Measurements from ENCODE around the gene CCDC81.

Gene CCDC81

DNA sequence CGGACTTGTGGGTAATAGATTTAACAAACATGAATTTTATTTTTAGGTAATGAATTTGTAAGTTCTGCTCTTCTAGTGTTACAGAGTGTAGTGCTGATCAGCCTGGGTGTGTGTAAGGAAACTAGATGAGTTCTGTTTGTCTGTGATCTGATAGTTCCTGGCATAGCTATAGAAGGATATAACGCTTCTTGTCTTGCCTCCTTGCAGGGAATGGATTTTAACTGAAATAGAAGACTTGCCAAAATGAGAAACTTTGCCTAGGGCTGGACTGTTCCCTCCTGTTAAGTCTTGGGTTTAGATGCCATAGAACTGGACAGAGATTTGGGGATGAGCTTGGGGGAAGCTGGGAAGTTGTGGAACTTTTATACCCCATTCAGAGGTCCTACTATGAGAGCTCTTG lies 11.6 kb downstream of the CCDC81 start:
- DNase-seq (ENCODE audit: low read depth), result no peak
- no peak for TF ChIP-seq CTCF (IDR thresholded peaks at IDR 0.05; ENCODE audit: low read depth, low read length, missing control alignments)
- no peak overlapping the region for H3K4me3 ChIP-seq (ENCODE audit: low read depth, low read length)

DNA sequence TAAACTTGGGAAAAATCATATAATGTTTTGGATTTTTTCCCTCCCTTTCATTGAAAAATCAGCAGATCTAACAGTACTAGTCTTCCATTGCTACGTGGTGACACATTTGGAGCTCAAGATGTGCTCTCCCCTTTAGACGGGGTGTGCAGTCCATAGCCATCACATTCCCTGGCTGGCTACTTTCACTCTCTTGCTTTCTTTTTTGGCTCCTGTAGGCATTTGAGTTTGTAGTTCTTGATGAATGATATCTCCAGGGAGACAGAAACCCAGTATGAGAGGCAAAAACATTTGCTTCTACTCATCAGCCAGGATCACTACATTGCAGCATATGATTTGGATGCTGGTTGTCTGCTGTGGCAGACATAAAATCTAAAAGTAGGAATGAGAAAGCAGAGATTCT lies 12.1 kb downstream of the CCDC81 start:
- TF ChIP-seq CTCF (IDR thresholded peaks at IDR 0.05; ENCODE audit: low read depth, low read length, missing control alignments), result no peak
- DNase-seq (ENCODE audit: low read depth), result no peak
- H3K4me3 ChIP-seq (ENCODE audit: low read depth, low read length), result no peak overlapping the region

GRCh38 chr11:86388198-86388597 lies 13.5 kb downstream of the CCDC81 start:
- DNase-seq (ENCODE audit: low read depth), result no peak
- TF ChIP-seq CTCF (IDR thresholded peaks at IDR 0.05; ENCODE audit: low read depth, low read length, missing control alignments), result no peak
- no peak overlapping the region for H3K4me3 ChIP-seq (ENCODE audit: low read depth, low read length)

GRCh38 chr11:86390487-86390886 lies 15.8 kb downstream of the CCDC81 start:
- no peak for DNase-seq (ENCODE audit: low read depth)
- no peak for TF ChIP-seq CTCF (IDR thresholded peaks at IDR 0.05; ENCODE audit: low read depth, low read length, missing control alignments)
- H3K4me3 ChIP-seq (ENCODE audit: low read depth, low read length), result no peak overlapping the region

GRCh38 chr11:86395061-86395551 lies 20.4 kb downstream of the CCDC81 start:
- no peak overlapping the region for H3K4me3 ChIP-seq (ENCODE audit: low read depth, low read length)
- no peak for DNase-seq (ENCODE audit: low read depth)
- no peak for TF ChIP-seq CTCF (IDR thresholded peaks at IDR 0.05; ENCODE audit: low read depth, low read length, missing control alignments)

GRCh38 chr11:86396396-86396795 lies 21.7 kb downstream of the CCDC81 start:
- TF ChIP-seq CTCF (IDR thresholded peaks at IDR 0.05; ENCODE audit: low read depth, low read length, missing control alignments), result no peak
- DNase-seq (ENCODE audit: low read depth), result no peak

GRCh38 chr11:86397351-86397750 lies 22.7 kb downstream of the CCDC81 start:
- no peak for TF ChIP-seq CTCF (IDR thresholded peaks at IDR 0.05; ENCODE audit: low read depth, low read length, missing control alignments)
- DNase-seq (ENCODE audit: low read depth), result no peak
- H3K4me3 ChIP-seq (ENCODE audit: low read depth, low read length), result no peak overlapping the region

More at GRCh38 chr11:86396396-86396795, 21.7 kb downstream of the CCDC81 start:
- no peak overlapping the region for H3K4me3 ChIP-seq (ENCODE audit: low read depth, low read length)

Data from GM12864 (cell line).